HG02759 (cell line): ENCODE measurements around the gene TSPAN31.
"Not testable (repeated sequence)": the region's sequence is repeated elsewhere in the genome, so short reads cannot be mapped to it uniquely, and the experiment has no call there.

ENCODE experiments used
- ATAC-seq: cut with Tn5 transposase; IDR thresholded peaks from one replicate; pipeline ENCODE4 v1.9.1; 2021; ENCODE audit warnings: mild to moderate bottlenecking, moderate library complexity; ENCODE audit not compliant: unreplicated experiment

TSPAN31 gene, protein sequence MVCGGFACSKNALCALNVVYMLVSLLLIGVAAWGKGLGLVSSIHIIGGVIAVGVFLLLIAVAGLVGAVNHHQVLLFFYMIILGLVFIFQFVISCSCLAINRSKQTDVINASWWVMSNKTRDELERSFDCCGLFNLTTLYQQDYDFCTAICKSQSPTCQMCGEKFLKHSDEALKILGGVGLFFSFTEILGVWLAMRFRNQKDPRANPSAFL

DNA sequence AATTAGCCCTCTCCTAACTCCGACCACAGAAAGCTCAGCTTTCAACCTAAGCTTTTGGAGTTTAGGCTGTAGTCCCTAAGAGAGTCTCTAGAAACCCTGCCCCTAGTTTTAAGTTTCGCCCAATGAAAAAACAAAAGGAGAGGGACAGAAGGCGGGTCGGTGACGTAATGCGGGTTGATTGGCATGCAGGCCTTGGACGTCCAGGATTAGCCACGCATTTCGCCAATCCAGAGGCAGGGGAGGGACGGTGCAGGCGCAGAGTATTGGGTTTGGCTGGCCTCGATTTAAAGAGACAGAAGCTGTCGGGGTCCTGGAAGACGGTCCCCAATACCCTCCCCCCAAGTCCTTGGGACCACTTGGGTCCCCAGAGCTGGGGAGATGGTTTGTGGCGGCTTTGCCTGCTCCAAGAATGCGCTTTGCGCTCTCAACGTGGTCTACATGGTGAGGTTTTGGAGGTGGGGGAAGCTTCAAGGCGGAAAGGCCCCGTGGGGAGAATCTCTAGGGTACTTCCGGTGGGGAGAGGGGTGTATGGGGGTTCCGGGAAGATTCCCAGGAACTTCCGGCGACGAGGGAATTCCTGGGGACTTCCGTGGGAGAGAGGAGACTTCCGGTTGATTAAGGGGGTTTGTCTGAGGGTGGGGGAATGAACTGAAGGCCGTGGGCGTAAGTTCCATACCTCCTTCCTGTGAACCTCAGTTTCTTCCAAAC is at the start of gene TSPAN31:
TSS of gene TSPAN31 (plus strand) at position 263 of the 708 bp plus-strand sequence. CDS start at position 379, 116 bp downstream.
- ATAC-seq: peak; percentile 81

- ATAC-seq: no peak
Measured at GRCh38 chr12:57695770-57696432, 48.9 kb upstream of the TSPAN31 start.

GRCh38 chr12:57697076-57697475 is 47.8 kb upstream of the TSPAN31 start:
- ATAC-seq: no peak

DNA sequence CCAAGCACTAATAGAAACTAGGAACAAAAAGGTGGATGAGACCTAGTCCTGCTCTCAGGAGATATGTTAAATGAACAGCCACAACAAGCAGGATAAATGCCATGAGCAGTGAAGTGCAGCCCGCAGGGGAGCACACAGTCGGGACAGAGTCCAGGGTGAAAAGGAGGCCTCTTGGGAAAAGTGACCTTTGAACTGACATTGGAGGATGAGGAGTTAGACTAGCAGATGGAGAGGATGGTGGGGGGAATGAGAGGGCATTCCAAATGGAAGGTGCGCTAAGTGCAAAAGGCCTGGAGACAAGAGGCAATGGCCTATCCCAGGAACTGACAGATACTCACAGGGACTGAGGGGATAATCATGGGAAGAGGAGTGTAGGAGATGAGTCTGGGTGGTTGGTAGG is 46.4 kb upstream of the TSPAN31 start:
- no peak for ATAC-seq

DNA sequence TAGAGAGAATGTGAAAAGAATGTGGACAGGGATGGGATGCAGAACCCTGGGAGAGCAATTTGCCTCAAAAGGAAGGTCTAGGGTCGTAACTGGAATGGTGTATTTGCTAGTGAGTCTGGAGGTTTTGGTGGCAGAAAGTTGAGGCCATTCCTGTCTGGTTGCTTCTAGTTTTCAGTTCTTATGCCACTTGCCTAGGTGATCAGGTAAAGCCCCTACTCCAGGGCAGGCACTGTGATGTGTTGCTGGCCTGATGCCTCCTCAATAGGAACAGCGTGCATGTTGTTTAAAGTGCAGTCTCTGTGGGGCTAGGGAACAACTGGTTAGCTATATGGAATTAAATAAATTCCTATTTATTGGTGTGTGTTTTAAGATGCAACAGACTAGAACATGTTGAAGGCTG is 44.5 kb upstream of the TSPAN31 start:
- ATAC-seq: no peak

DNA sequence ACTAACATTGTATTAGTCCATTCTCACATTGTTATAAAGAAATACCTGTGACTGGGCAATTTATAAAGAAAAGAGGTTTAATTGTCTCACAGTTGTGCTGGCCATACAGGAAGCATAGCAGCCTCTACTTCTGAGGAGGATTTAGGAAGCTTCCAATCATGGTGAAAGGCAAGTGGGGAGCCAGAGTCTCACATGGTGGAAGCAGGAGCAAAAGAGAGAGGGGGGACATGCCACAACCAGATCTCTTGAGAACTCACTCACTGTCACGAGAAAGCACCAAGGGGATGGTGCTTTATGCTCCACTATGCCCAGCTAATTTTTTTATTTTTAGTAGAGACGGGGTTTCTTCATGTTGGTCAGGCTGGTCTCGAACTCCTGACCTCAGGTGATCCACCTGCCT is 37.6 kb upstream of the TSPAN31 start:
- ATAC-seq: no peak

GRCh38 chr12:57708296-57708695 is 36.5 kb upstream of the TSPAN31 start:
- ATAC-seq: no peak

DNA sequence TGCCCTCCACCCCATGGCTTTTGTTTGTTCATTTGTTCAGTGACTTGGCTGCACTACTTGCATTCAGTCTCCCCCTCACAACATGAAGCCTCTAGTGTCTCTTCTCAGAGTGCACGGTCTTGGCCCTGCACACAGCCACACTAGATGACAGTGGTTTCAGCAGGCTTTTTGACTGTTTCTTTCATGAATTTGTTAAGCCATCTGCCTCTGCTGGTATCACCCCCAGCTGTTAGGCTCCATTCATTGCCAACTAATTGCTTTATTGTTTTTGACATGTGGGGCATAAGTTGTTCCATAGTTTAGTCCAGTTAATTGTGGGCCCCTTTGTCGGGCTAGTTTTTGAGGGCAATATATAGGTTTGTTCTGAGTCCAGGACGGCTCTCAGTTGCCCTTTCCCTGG is 32.1 kb upstream of the TSPAN31 start:
- no peak for ATAC-seq

DNA sequence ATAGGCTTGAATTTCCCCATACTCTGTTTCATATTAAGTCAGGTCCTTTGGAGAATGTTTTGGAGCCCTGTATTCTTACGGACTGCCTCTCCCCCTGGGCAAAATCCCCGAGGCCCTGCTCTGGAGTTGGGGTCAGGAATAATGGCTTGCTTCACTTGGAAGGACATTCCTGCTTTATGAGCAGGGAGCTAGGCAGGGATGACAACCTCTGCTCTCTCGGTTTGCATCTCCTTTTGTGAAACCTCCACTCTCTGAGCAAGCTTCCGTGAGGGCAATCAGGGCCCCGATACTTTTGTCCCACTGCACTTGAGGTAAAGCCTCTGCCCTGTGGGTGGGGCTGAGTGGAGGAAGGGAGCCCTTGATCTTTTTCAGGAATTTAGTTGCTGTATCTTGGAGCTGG is 31.6 kb upstream of the TSPAN31 start:
- no peak for ATAC-seq

DNA sequence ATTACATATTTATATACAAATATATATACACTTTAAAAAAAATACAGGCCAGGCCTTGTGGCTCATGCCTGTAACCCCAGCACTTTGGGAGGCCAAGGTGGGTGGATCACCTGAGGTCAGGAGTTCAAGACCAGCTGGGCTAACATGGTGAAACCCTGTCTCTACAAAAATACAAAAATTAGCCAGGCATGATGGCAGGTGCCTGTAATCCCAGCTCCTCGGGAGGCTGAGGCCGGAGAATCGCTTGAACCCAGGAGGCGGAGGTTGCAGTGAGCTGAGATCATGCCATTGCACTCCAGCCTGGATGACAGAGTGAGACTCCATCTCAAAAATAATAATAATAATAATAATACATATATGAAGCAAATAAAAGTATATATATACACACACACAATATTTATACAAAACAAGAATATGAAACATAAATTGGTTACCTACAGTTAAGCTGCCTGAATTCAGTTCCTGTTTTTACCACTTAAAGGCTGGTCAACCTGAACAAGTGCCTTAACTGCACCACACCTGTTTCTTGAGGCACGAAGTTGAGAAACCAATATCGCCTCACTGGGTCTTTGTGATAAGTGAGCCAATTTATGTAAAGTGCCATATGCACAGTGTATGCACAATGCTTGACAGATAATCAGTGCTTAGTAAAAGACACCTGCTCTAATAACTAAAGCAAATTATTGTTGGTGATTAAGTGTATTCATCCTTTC is 29.6 kb upstream of the TSPAN31 start:
- not testable (repeated sequence) for ATAC-seq

GRCh38 chr12:57715786-57716185 is 29.1 kb upstream of the TSPAN31 start:
- no peak for ATAC-seq

GRCh38 chr12:57716305-57716704 is 28.5 kb upstream of the TSPAN31 start:
- no peak for ATAC-seq

DNA sequence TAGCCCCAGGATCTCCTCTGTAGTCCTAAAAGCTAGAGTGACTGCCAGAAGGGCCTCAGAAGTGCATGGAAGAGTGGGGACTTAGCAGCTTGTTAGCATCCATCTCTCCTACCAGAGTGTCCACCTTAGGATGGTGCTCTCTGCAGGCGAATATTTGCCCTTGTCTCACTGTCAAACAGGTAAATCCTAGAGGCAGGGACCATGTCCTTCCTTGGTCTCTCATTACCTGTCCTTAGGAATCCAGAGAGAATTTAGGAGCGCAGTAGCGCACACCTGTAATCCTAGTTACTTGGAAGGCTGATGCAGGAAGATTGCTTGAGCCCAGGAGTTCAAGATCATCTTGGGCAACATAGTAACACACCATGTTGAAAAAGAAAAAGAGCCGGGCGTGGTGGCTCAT is 27.7 kb upstream of the TSPAN31 start:
- no peak for ATAC-seq

- no peak for ATAC-seq
Measured at GRCh38 chr12:57717846-57718640, 26.8 kb upstream of the TSPAN31 start.

- ATAC-seq: no peak
Measured at GRCh38 chr12:57718641-57719528, 26.0 kb upstream of the TSPAN31 start.

- no peak for ATAC-seq
Measured at GRCh38 chr12:57719777-57720605, 24.8 kb upstream of the TSPAN31 start.

- no peak for ATAC-seq
Measured at GRCh38 chr12:57720606-57721595, 23.9 kb upstream of the TSPAN31 start.
